Astrocyte (in vitro differentiated cells and primary cell): ENCODE results near the gene SYNGR1. TPM values are rescaled to one million over a fixed set of nuclear protein-coding genes. Genes with fewer than 3 reads are reported as not detected.
"Not testable (repeated sequence)": the region's sequence is repeated elsewhere in the genome, so short reads cannot be mapped to it uniquely, and the experiment has no call there.

Source experiments
- DNase-seq: peaks from one replicate; pipeline ENCODE4 v3.0.0-alpha.2; 2010; ENCODE audit warnings: low read depth
- FAIRE-seq: peaks from 2 replicates; lab custom pipeline; 2011; peaks lifted over from hg19 to GRCh38; lab: Jason Lieb, UNC
- H2AFZ ChIP-seq: 2 replicates; pipeline ENCODE4 v1.6.0; 2012; ENCODE audit warnings: low read depth, low read length, inconsistent platforms
- H3K27ac ChIP-seq: 2 replicates; pipeline ENCODE4 v1.5.1; 2011; ENCODE audit warnings: low read depth, low read length, inconsistent platforms
- H3K27me3 ChIP-seq: 2 replicates; pipeline ENCODE4 v1.6.0; 2011; ENCODE audit warnings: low read length, inconsistent platforms; ENCODE audit not compliant: insufficient read depth
- H3K36me3 ChIP-seq: 2 replicates; pipeline ENCODE4 v1.5.1; 2011; ENCODE audit warnings: low read length, inconsistent platforms; ENCODE audit not compliant: insufficient read depth
- H3K4me1 ChIP-seq: 2 replicates; pipeline ENCODE4 v1.5.1; 2011; ENCODE audit warnings: low read length, inconsistent platforms; ENCODE audit not compliant: insufficient read depth
- H3K4me2 ChIP-seq: 2 replicates; pipeline ENCODE4 v1.6.0; 2012; ENCODE audit warnings: low read length, inconsistent platforms
- H3K4me3 ChIP-seq: 2 replicates; pipeline ENCODE4 v1.5.1; 2011; ENCODE audit warnings: low read depth, mild to moderate bottlenecking, low read length, inconsistent platforms; ENCODE audit not compliant: insufficient read depth
- H3K79me2 ChIP-seq: 2 replicates; pipeline ENCODE4 v1.6.0; 2012; ENCODE audit warnings: mild to moderate bottlenecking, low read length, inconsistent platforms; ENCODE audit not compliant: insufficient read depth
- H3K9ac ChIP-seq: 2 replicates; pipeline ENCODE4 v1.6.0; 2012; ENCODE audit warnings: mild to moderate bottlenecking, low read length, inconsistent platforms
- H3K9me3 ChIP-seq: 2 replicates; pipeline ENCODE4 v1.5.1; 2012; ENCODE audit warnings: low read depth, mild to moderate bottlenecking, low read length, inconsistent platforms; ENCODE audit not compliant: insufficient read depth
- H4K20me1 ChIP-seq: 2 replicates; pipeline ENCODE4 v1.6.0; 2012; ENCODE audit warnings: low read length, inconsistent platforms; ENCODE audit not compliant: insufficient read depth
- H3K27ac Mint-ChIP-seq: one replicate; pipeline ENCODE4 v1.8.0; 2021; ENCODE audit warnings: mild to moderate bottlenecking, mixed read lengths; ENCODE audit not compliant: unreplicated experiment
- H3K27me3 Mint-ChIP-seq: one replicate; pipeline ENCODE4 v1.8.0; 2021; ENCODE audit warnings: low read depth, mixed read lengths; ENCODE audit not compliant: unreplicated experiment
- H3K36me3 Mint-ChIP-seq: one replicate; pipeline ENCODE4 v1.8.0; 2021; ENCODE audit warnings: low read depth, mixed read lengths; ENCODE audit not compliant: unreplicated experiment
- H3K4me1 Mint-ChIP-seq: one replicate; pipeline ENCODE4 v1.8.0; 2021; ENCODE audit warnings: low read depth, mixed read lengths; ENCODE audit not compliant: unreplicated experiment
- H3K4me3 Mint-ChIP-seq: one replicate; pipeline ENCODE4 v1.8.0; 2021; ENCODE audit warnings: mild to moderate bottlenecking, moderate library complexity, mixed read lengths; ENCODE audit not compliant: unreplicated experiment
- H3K9me3 Mint-ChIP-seq: one replicate; pipeline ENCODE4 v1.8.0; 2021; ENCODE audit warnings: mild to moderate bottlenecking, mixed read lengths; ENCODE audit not compliant: unreplicated experiment
- EZH2 ChIP-seq: IDR thresholded peaks from 2 replicates; pipeline ENCODE4 v1.6.1; 2012; ENCODE audit warnings: mild to moderate bottlenecking, low read length, inconsistent platforms; ENCODE audit not compliant: insufficient read depth
- total RNA-seq: library from RNA; stranded (reverse); gene quantifications from 2 replicates; pipeline ENCODE4 v1.2.1, GENCODE V29; 2021
- TF ChIP-seq, protein P1 (sequence below): IDR thresholded peaks from 2 replicates; pipeline ENCODE4 v1.5.1; 2011; ENCODE audit warnings: low read depth, mild to moderate bottlenecking, inconsistent platforms, low read length, moderate library complexity; ENCODE audit not compliant: insufficient read depth

SYNGR1 gene
- total RNA-seq, 1 donor from 2014 or later = 12.0 TPM

DNA sequence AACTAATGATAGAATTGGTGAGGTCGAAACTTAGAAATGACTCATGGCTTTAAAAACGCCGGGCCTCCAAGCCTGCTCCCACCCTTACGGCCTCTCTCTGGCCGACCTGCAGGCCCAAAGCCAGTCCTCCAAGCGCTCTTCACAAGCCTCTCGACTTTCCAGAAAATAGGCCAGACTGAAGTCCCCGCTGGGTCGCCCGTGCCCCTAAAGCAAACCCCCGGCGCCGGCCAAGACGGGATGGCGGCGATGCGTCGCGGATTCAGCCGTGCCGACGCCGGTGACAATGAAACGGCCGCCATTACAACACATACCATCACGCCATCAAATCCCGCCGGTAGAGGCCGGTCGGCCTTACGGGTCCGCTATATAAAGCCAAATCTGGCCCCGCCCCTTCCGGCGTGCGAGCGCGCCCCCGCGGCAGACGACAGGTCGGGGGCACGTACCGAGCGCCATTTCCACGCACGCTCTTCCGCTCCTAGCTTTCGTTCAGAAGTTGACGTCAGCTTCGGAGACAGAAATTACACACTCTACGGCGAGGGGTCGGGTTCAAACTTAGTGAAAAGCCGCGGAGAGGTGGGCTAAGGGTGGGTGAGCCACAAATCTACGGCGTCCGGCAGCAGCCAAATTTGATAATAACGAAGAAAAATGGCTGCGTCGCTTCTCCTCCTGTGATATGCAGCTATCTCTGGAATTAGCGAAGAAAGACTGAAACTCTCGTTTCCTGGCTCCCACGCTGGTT, 30.3 kb upstream of the SYNGR1 start, which contains the start of gene RPL3:
Gene RPL3 (minus strand): TSS at position 340 of the 739 bp plus-strand sequence. CDS start 26 bp downstream, at position 314.
- TF ChIP-seq, protein P1, sequence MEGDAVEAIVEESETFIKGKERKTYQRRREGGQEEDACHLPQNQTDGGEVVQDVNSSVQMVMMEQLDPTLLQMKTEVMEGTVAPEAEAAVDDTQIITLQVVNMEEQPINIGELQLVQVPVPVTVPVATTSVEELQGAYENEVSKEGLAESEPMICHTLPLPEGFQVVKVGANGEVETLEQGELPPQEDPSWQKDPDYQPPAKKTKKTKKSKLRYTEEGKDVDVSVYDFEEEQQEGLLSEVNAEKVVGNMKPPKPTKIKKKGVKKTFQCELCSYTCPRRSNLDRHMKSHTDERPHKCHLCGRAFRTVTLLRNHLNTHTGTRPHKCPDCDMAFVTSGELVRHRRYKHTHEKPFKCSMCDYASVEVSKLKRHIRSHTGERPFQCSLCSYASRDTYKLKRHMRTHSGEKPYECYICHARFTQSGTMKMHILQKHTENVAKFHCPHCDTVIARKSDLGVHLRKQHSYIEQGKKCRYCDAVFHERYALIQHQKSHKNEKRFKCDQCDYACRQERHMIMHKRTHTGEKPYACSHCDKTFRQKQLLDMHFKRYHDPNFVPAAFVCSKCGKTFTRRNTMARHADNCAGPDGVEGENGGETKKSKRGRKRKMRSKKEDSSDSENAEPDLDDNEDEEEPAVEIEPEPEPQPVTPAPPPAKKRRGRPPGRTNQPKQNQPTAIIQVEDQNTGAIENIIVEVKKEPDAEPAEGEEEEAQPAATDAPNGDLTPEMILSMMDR = no peak
- no peak for TF ChIP-seq EZH2
- H3K9me3 Mint-ChIP-seq = no peaks in the 10 kb centered on the region
- Histone ChIP-seq H3K4me3 (peak within 1 kb of the TSS; percentile 95), H3K27ac (peak within 1 kb of the TSS; percentile 96), H2AFZ (peak within 1 kb of the TSS; percentile 80), H3K27me3 (no peaks in the 10 kb centered on the region), H4K20me1 (peaks cover 48% of the 10 kb centered on the region), H3K4me2 (peak within 1 kb of the TSS; percentile 97), H3K4me1 (peaks cover 28% of the 10 kb centered on the region), H3K9me3 (no peaks in the 10 kb centered on the region), H3K79me2 (peaks cover 50% of the 10 kb centered on the region), H3K9ac (peak within 1 kb of the TSS; percentile 97), H3K36me3 (peaks cover 36% of the 10 kb centered on the region)
- peak within 1 kb of the TSS; percentile 100 for H3K4me3 Mint-ChIP-seq
- peaks cover 35% of the 10 kb centered on the region for H3K36me3 Mint-ChIP-seq
- H3K4me1 Mint-ChIP-seq = peaks cover 18% of the 10 kb centered on the region
- DNase-seq (peak; percentile 96), FAIRE-seq (no peak)
- no peaks in the 10 kb centered on the region for H3K27me3 Mint-ChIP-seq
- H3K27ac Mint-ChIP-seq = peak within 1 kb of the TSS; percentile 100

GRCh38 chr22:39320616-39321029, 29.2 kb upstream of the SYNGR1 start:
- Histone ChIP-seq H3K79me2 (peaks cover 38% of the 10 kb centered on the region), H3K4me2 (peak overlapping the region; percentile 97), H3K36me3 (peaks cover 24% of the 10 kb centered on the region), H3K4me1 (peaks cover 16% of the 10 kb centered on the region), H4K20me1 (peaks cover 36% of the 10 kb centered on the region)
- H3K27me3 ChIP-seq, H2AFZ ChIP-seq, H3K27ac ChIP-seq, DNase-seq, H3K9ac ChIP-seq, FAIRE-seq, H3K4me1 Mint-ChIP-seq, H3K27me3 Mint-ChIP-seq, H3K4me3 ChIP-seq, H3K9me3 ChIP-seq, H3K9me3 Mint-ChIP-seq: not testable (repeated sequence)
- H3K36me3 Mint-ChIP-seq = peaks cover 24% of the 10 kb centered on the region
- peak overlapping the region; percentile 100 for H3K4me3 Mint-ChIP-seq
- peak overlapping the region; percentile 100 for H3K27ac Mint-ChIP-seq

- no peak overlapping the region for H3K27ac ChIP-seq
- H3K4me2 ChIP-seq = peak overlapping the region; percentile 32
- FAIRE-seq (peak; percentile 45), DNase-seq (no peak)
- H4K20me1 ChIP-seq = no peaks in the 10 kb centered on the region
- no peaks in the 10 kb centered on the region for H3K79me2 ChIP-seq
- H2AFZ ChIP-seq = peak overlapping the region; percentile 67
- no peaks in the 10 kb centered on the region for H3K4me1 ChIP-seq
- H3K27ac Mint-ChIP-seq = no peak overlapping the region
- no peaks in the 10 kb centered on the region for H3K9me3 ChIP-seq
- no peaks in the 10 kb centered on the region for H3K36me3 ChIP-seq
- no peaks in the 10 kb centered on the region for H3K27me3 Mint-ChIP-seq
- H3K36me3 Mint-ChIP-seq = no peaks in the 10 kb centered on the region
- H3K4me3 Mint-ChIP-seq = no peak overlapping the region
- no peaks in the 10 kb centered on the region for H3K9me3 Mint-ChIP-seq
- H3K4me1 Mint-ChIP-seq = no peaks in the 10 kb centered on the region
- no peak overlapping the region for H3K9ac ChIP-seq
- no peaks in the 10 kb centered on the region for H3K27me3 ChIP-seq
- H3K4me3 ChIP-seq = no peak overlapping the region
- TF ChIP-seq, protein P1 = no peak
- TF ChIP-seq EZH2 = no peak
Observed at GRCh38 chr22:39325392-39325932, 24.3 kb upstream of the SYNGR1 start.
